ENCODE results near the gene SOWAHD.

DNA sequence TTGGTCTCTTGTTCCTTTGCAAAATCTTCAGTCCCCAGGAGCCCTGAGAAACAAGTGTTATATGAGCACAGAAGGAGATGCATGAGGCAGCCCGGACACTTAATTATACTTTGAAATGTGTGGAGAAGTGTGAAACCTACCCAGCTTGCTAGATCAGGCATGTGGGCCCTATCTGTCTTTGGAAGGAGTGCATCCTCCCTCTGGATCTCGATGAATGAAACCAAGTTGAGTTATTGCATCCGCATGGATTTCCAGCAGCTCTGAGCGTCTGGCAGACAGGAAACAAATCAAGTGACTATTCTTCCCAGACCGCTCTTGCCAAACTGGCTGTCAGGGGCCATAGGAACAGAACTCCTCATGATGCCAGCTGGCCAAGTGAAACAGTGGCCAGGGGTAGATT lies 19.6 kb upstream of the SOWAHD start:
- TF ChIP-seq ARNTL (CRISPR knock-in tag; IDR thresholded peaks at IDR 0.05; ENCODE audit: borderline replicate concordance, low read depth): no peak
- TF ChIP-seq ZFP3 (CRISPR knock-in tag; IDR thresholded peaks at IDR 0.05): no peak
